Measurements from ENCODE around the gene PSD4.

Gene PSD4

GRCh38 chr2:113198048-113198789, 24.4 kb downstream of the PSD4 start:
- no peak for TF ChIP-seq POLR2AphosphoS5 (IDR thresholded peaks at IDR 0.05; ENCODE audit: low read depth, low read length)
- no peak for TF ChIP-seq REST (IDR thresholded peaks at IDR 0.05; ENCODE audit: insufficient read depth in 1 of 2, low read depth in 2 of 2, low read length in 2 of 2)
- no peak for TF ChIP-seq FOXP2 (optimal IDR thresholded peaks at IDR 0.05; ENCODE audit: borderline replicate concordance, extremely low read depth, extremely low read length, insufficient read depth)
- TF ChIP-seq SIN3A (IDR thresholded peaks at IDR 0.05; ENCODE audit: borderline replicate concordance, insufficient read depth, low read length) = no peak
- TF ChIP-seq TAF1 (IDR thresholded peaks at IDR 0.05; ENCODE audit: borderline replicate concordance, insufficient read depth, low read length) = no peak

GRCh38 chr2:113198790-113199612, 25.2 kb downstream of the PSD4 start:
- TF ChIP-seq REST (IDR thresholded peaks at IDR 0.05; ENCODE audit: insufficient read depth in 1 of 2, low read depth in 2 of 2, low read length in 2 of 2) (no peak), POLR2AphosphoS5 (IDR thresholded peaks at IDR 0.05; ENCODE audit: low read depth, low read length) (peak; percentile 61; the same call in 1 of the 2 replicates), TAF1 (IDR thresholded peaks at IDR 0.05; ENCODE audit: borderline replicate concordance, insufficient read depth, low read length) (peak; percentile 67; the same call in 1 of the 2 replicates), SIN3A (IDR thresholded peaks at IDR 0.05; ENCODE audit: borderline replicate concordance, insufficient read depth, low read length) (no peak), FOXP2 (optimal IDR thresholded peaks at IDR 0.05; ENCODE audit: borderline replicate concordance, extremely low read depth, extremely low read length, insufficient read depth) (peak; percentile 88)

- no peak for TF ChIP-seq REST (IDR thresholded peaks at IDR 0.05; ENCODE audit: insufficient read depth in 1 of 2, low read depth in 2 of 2, low read length in 2 of 2)
- no peak for TF ChIP-seq SIN3A (IDR thresholded peaks at IDR 0.05; ENCODE audit: borderline replicate concordance, insufficient read depth, low read length)
- no peak for TF ChIP-seq TAF1 (IDR thresholded peaks at IDR 0.05; ENCODE audit: borderline replicate concordance, insufficient read depth, low read length)
- TF ChIP-seq POLR2AphosphoS5 (IDR thresholded peaks at IDR 0.05; ENCODE audit: low read depth, low read length) = no peak
- no peak for TF ChIP-seq FOXP2 (optimal IDR thresholded peaks at IDR 0.05; ENCODE audit: borderline replicate concordance, extremely low read depth, extremely low read length, insufficient read depth)
Measured at GRCh38 chr2:113200236-113200635, 26.5 kb downstream of the PSD4 start.

- no peak for TF ChIP-seq POLR2AphosphoS5 (IDR thresholded peaks at IDR 0.05; ENCODE audit: low read depth, low read length)
- no peak for TF ChIP-seq FOXP2 (optimal IDR thresholded peaks at IDR 0.05; ENCODE audit: borderline replicate concordance, extremely low read depth, extremely low read length, insufficient read depth)
- no peak for TF ChIP-seq TAF1 (IDR thresholded peaks at IDR 0.05; ENCODE audit: borderline replicate concordance, insufficient read depth, low read length)
- TF ChIP-seq SIN3A (IDR thresholded peaks at IDR 0.05; ENCODE audit: borderline replicate concordance, insufficient read depth, low read length) = no peak
- TF ChIP-seq REST (IDR thresholded peaks at IDR 0.05; ENCODE audit: insufficient read depth in 1 of 2, low read depth in 2 of 2, low read length in 2 of 2) = no peak
Measured at GRCh38 chr2:113200736-113201490, 27.1 kb downstream of the PSD4 start.
